ENCODE measurements around the gene TMEM255B. TPM values are rescaled to one million over a fixed set of nuclear protein-coding genes. Genes with fewer than 3 reads are reported as not detected.

Gene TMEM255B
- total and polyA plus RNA-seq, 2 of the 4 experiments (the other 2 are of a cell fraction), result 0.36 to 0.94 TPM

- peaks cover 9% of the 10 kb centered on the region for H3K9me1 ChIP-seq (ENCODE audit: insufficient read depth, low read length)
- no TSS peak for BruUV-seq (replicated peaks)
- POLR2A ChIA-PET (ENCODE audit: unreplicated experiment), result no interaction called here
- no peak overlapping the region for H4K5ac ChIP-seq (ENCODE audit: low read depth, low read length)
- H2BK120ac ChIP-seq (ENCODE audit: low read depth, low read length), result no peak overlapping the region
- no peak for ATAC-seq (ENCODE audit: low read depth)
- H2BK15ac ChIP-seq (ENCODE audit: low read depth, low read length), result no peak overlapping the region
- no peak overlapping the region for H4K8ac ChIP-seq (ENCODE audit: low read depth in 2 of 2, low read length in 2 of 2)
- intact Hi-C loops (cut with micrococcal nuclease) (loop anchor here (2.0 kb wide), 1 partner anchor 18 kb away; the partner anchor contains the start of gene TMEM255B), dilution Hi-C loops (cut with HindIII; ENCODE audit: low sequenced_read_pairs, unreplicated experiment) (no loop called here), in situ Hi-C loops (cut with MboI; ENCODE audit: low sequenced_read_pairs) (no loop called here)
- H3K14ac ChIP-seq (replicated peaks; ENCODE audit: low read depth, low read length), result no peak overlapping the region
- H2AK5ac ChIP-seq (ENCODE audit: low read depth, low read length), result no peak overlapping the region
- no peak overlapping the region for H2BK20ac ChIP-seq (ENCODE audit: low read depth, low read length)
- no peak overlapping the region for H3K27ac ChIP-seq (ENCODE audit: insufficient read depth, low read length)
- H3K56ac ChIP-seq (ENCODE audit: extremely low read depth, insufficient read depth, low read length), result no peak overlapping the region
- no peak overlapping the region for H2BK5ac ChIP-seq (ENCODE audit: low read depth, low read length, poor library complexity, severe bottlenecking)
- H4K91ac ChIP-seq (ENCODE audit: insufficient read depth, low read depth, low read length), result no peak overlapping the region
- no peak overlapping the region for H3K4ac ChIP-seq (ENCODE audit: low read depth, low read length)
- H3K23ac ChIP-seq (ENCODE audit: low read depth, low read length), result no peak overlapping the region
- peaks cover 0 to 5% of the 10 kb centered on the region in 2 experiments; a peak in 1 of 4 replicates for H3K79me1 ChIP-seq (ENCODE audit: low read depth in 1 of 2, low read length in 2 of 2)
- no peaks in the 10 kb centered on the region for H4K20me1 ChIP-seq (ENCODE audit: insufficient read depth, low read length)
- WGBS, 2 experiments (ENCODE audit: extremely low coverage in 2 of 2, insufficient read length in 1 of 2), result 65% methylated on average over 22 of the region's 35 CpGs; no CpG with 5 or more reads in 1 of the 2 experiments
- H3K4me2 ChIP-seq (ENCODE audit: low read depth, low read length), result no peak overlapping the region
- no peak overlapping the region for H2AK9ac ChIP-seq (replicated peaks; ENCODE audit: low read depth, low read length, poor library complexity)
- H3K9me3 ChIP-seq (ENCODE audit: control insufficient read depth, insufficient read depth, low read length), result peaks cover 5% of the 10 kb centered on the region; the same call in 1 of the 2 replicates
- CTCF ChIA-PET, result interaction anchor here (0.7 kb wide), 1 partner anchor 77 kb away, joined by 4 read pairs; no protein-coding TSS in a partner anchor
- H3K4me3 ChIP-seq (ENCODE audit: insufficient read depth, low read depth, low read length), result no peak overlapping the region
- no peak for DNase-seq
- no peak overlapping the region for H2AFZ ChIP-seq (replicated peaks; ENCODE audit: low read length, poor library complexity)
- no peak overlapping the region for H3K18ac ChIP-seq (ENCODE audit: low read depth, low read length)
- peaks cover 16% of the 10 kb centered on the region for H3K27me3 ChIP-seq (ENCODE audit: control insufficient read depth, insufficient read depth, low read length)
- H3K9ac ChIP-seq (ENCODE audit: low read depth, low read length), result no peak overlapping the region
- H3K36me3 ChIP-seq (ENCODE audit: control insufficient read depth, insufficient read depth, low read length), result no peaks in the 10 kb centered on the region
- no peak for TF ChIP-seq RCOR1 (IDR thresholded peaks at IDR 0.05; ENCODE audit: insufficient replicate concordance, low read length)
- no peak for TF ChIP-seq CTCF (conservative IDR thresholded peaks at IDR 0.05; ENCODE audit: low read depth, low read length)
- TF ChIP-seq MAFK (IDR thresholded peaks at IDR 0.05; ENCODE audit: low read depth, low read length), result no peak
- TF ChIP-seq BHLHE40 (IDR thresholded peaks at IDR 0.05; ENCODE audit: low read depth, low read length), result no peak
- no peak for TF ChIP-seq SMC3 (IDR thresholded peaks at IDR 0.05; ENCODE audit: low read depth, low read length)
- TF ChIP-seq ELK1 (IDR thresholded peaks at IDR 0.05; ENCODE audit: borderline replicate concordance, low read depth, low read length), result no peak
- TF ChIP-seq NFE2L2 (IDR thresholded peaks at IDR 0.05; ENCODE audit: low read depth, low read length), result no peak
- TF ChIP-seq MXI1 (IDR thresholded peaks at IDR 0.05; ENCODE audit: borderline replicate concordance, low read depth, low read length), result no peak
- no peak for TF ChIP-seq USF2 (IDR thresholded peaks at IDR 0.05; ENCODE audit: low read depth, low read length)
- no peak for TF ChIP-seq CEBPB (IDR thresholded peaks at IDR 0.05; ENCODE audit: low read depth, low read length)
- H3K4me1 ChIP-seq (ENCODE audit: control insufficient read depth, insufficient read depth, low read length), result no peaks in the 10 kb centered on the region
Observed at GRCh38 chr13:113776231-113777125, 17.5 kb downstream of the TMEM255B start.

All from IMR-90 (cell line).